ENCODE measurements around the gene POMZP3.
"Not testable (repeated sequence)": the region's sequence is repeated elsewhere in the genome, so short reads cannot be mapped to it uniquely, and the experiment has no call there.

DNA sequence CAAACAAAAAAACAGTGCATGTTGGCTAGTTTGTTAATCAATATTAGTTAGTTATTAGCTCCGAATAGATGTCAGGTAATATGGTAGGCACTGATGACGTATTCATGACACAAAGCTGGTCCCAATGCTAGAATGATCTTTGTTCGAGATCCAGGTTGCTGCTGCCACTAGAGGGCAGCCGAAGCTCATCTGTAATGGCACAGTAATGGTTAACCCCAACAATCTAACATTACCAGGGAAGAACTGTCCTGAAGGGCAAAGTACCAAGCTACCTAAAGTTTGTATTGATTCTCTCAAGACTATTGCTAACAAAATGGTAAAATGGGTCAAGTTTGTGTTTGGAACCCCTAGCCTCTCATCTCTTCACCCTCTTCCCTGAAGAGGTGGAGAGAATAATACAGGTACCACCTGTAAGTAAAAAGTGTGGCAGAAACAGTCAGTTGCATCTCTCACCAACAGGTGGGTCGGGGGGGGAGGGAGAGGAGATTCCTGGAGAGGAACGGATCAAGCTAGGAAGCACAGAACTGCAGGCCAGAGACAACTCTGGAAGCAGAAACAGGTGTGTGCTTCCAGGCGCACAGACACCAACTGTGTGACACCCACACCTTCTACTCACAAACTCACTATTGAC is 10.1 kb upstream of the POMZP3 start:
- TF ChIP-seq, protein P1, sequence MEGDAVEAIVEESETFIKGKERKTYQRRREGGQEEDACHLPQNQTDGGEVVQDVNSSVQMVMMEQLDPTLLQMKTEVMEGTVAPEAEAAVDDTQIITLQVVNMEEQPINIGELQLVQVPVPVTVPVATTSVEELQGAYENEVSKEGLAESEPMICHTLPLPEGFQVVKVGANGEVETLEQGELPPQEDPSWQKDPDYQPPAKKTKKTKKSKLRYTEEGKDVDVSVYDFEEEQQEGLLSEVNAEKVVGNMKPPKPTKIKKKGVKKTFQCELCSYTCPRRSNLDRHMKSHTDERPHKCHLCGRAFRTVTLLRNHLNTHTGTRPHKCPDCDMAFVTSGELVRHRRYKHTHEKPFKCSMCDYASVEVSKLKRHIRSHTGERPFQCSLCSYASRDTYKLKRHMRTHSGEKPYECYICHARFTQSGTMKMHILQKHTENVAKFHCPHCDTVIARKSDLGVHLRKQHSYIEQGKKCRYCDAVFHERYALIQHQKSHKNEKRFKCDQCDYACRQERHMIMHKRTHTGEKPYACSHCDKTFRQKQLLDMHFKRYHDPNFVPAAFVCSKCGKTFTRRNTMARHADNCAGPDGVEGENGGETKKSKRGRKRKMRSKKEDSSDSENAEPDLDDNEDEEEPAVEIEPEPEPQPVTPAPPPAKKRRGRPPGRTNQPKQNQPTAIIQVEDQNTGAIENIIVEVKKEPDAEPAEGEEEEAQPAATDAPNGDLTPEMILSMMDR (conservative IDR thresholded peaks at IDR 0.05; ENCODE audit: low read length), result peak; percentile 67
- not testable (repeated sequence) for TF ChIP-seq EZH2phosphoT487 (IDR thresholded peaks at IDR 0.05; ENCODE audit: borderline replicate concordance, low read depth, low read length)

All from OCI-LY7 (cell line).